Measurements from ENCODE around the gene DPPA5. TPM values are rescaled to one million over a fixed set of nuclear protein-coding genes. Genes with fewer than 3 reads are reported as not detected.

The DPPA5 gene
- not detected in 2 replicates for total RNA-seq

GRCh38 chr6:73353636-73354593, at the start of gene DPPA5:
Gene DPPA5, minus strand, starts transcription at chr6:73354276. Its CDS starts 51 bp downstream, at chr6:73354225.

GRCh38 chr6:73394577-73395354, 40.7 kb upstream of the DPPA5 start, which contains the start of gene DDX43:
Gene DDX43, plus strand, starts transcription at chr6:73394828. Its CDS starts 78 bp downstream, at chr6:73394906.

GRCh38 chr6:73369563-73369962, 15.5 kb upstream of the DPPA5 start, which contains the start of gene OOEP:
Gene OOEP, minus strand, starts transcription at chr6:73369897. Its CDS starts 105 bp downstream, at chr6:73369792.

GRCh38 chr6:73362358-73362757, 8.3 kb upstream of the DPPA5 start, which contains the start of gene KHDC3L:
Gene KHDC3L, plus strand, starts transcription at chr6:73362658. Its CDS starts 72 bp downstream, at chr6:73362730.

Other genes with a start within 250 kb of the DPPA5 start
- not detected in 2 replicates for gene KHDC1L, start 128.8 kb downstream of the DPPA5 start, total RNA-seq
- gene KHDC1, start 91.1 kb downstream of the DPPA5 start, total RNA-seq, result 0.80 and 1.9 TPM in 2 replicates
- not detected in 2 replicates for gene KHDC3L, start 8.4 kb upstream of the DPPA5 start, total RNA-seq
- gene OOEP, start 15.6 kb upstream of the DPPA5 start, total RNA-seq, result not detected in 2 replicates
- gene DDX43, start 40.6 kb upstream of the DPPA5 start, total RNA-seq, result 0.53 and 1.5 TPM in 2 replicates
- gene CGAS, start 98.0 kb upstream of the DPPA5 start, total RNA-seq, result 11.6 and 13.6 TPM in 2 replicates
- gene MTO1, start 107.5 kb upstream of the DPPA5 start, total RNA-seq, result 31.2 and 32.0 TPM in 2 replicates
- 11,518 and 12,167 TPM in 2 replicates for gene EEF1A1, start 166.8 kb upstream of the DPPA5 start, total RNA-seq